ENCODE measurements around the gene TCF12.
A peak's percentile ranks its signal among the peaks of the same experiment; 100 is the strongest.
"Not testable (repeated sequence)": the region's sequence is repeated elsewhere in the genome, so short reads cannot be mapped to it uniquely, and the experiment has no call there.

TCF12 gene

GRCh38 chr15:57146506-57147201 is 228.2 kb downstream of the TCF12 start:
- DNase-seq (ENCODE audit: low read depth) = peak; percentile 45
- no peak overlapping the region; the same call in 1 of the 2 replicates for H3K4me3 ChIP-seq (ENCODE audit: control insufficient read depth, low read depth, low read length)
- TF ChIP-seq CTCF (IDR thresholded peaks at IDR 0.05; ENCODE audit: control insufficient read depth, insufficient read depth, low read depth, low read length, missing control alignments) = peak; percentile 55

GRCh38 chr15:57147621-57148020 is 229.2 kb downstream of the TCF12 start:
- DNase-seq (ENCODE audit: low read depth) = no peak
- TF ChIP-seq CTCF (IDR thresholded peaks at IDR 0.05; ENCODE audit: control insufficient read depth, insufficient read depth, low read depth, low read length, missing control alignments) = no peak
- no peak overlapping the region for H3K4me3 ChIP-seq (ENCODE audit: control insufficient read depth, low read depth, low read length)

- H3K4me3 ChIP-seq (ENCODE audit: control insufficient read depth, low read depth, low read length) = no peak overlapping the region
- no peak for TF ChIP-seq CTCF (IDR thresholded peaks at IDR 0.05; ENCODE audit: control insufficient read depth, insufficient read depth, low read depth, low read length, missing control alignments)
- DNase-seq (ENCODE audit: low read depth) = no peak
Measured at GRCh38 chr15:57148262-57148661, 229.8 kb downstream of the TCF12 start.

DNA sequence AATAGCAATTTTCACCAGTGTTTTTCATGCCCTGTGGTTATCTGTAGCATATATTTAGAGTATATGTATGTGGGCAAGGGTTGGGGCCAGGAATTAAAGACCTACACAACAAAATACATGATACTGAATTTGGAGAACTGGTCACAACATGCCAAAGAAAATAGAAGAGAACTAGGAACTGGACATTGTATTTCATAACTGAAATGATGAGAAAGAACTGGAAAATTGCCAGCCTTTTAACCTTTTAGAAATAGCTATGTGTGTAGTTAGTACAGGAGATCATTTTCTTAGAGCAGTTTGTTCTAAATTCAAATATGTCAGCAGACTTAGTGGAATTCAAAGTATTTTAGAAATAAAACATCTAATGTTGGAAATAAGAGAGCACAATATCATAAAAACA is 230.8 kb downstream of the TCF12 start:
- no peak for DNase-seq (ENCODE audit: low read depth)
- TF ChIP-seq CTCF (IDR thresholded peaks at IDR 0.05; ENCODE audit: control insufficient read depth, insufficient read depth, low read depth, low read length, missing control alignments) = no peak
- no peak overlapping the region for H3K4me3 ChIP-seq (ENCODE audit: control insufficient read depth, low read depth, low read length)

GRCh38 chr15:57150066-57150865 is 231.8 kb downstream of the TCF12 start:
- TF ChIP-seq CTCF (IDR thresholded peaks at IDR 0.05; ENCODE audit: control insufficient read depth, insufficient read depth, low read depth, low read length, missing control alignments) = no peak
- no peak for DNase-seq (ENCODE audit: low read depth)
- no peak overlapping the region for H3K4me3 ChIP-seq (ENCODE audit: control insufficient read depth, low read depth, low read length)

DNA sequence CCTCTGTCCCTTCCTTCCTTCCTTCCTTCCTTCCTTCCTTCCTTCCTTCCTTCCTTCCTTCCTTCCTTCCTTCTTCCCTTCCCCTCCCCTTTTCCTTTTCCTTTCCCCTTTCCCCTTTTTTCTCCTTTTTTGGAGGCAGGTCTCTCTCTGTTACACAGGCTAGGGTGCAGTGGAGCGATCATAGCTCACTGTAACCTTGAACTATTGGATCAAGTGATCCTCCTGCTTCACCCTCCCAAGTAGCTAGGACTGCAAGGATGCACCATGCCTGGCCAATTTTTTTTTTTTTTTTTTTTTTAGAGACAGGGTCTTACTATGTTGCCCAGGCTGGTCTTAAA is 232.4 kb downstream of the TCF12 start:
- not testable (repeated sequence) for DNase-seq (ENCODE audit: low read depth); H3K4me3 ChIP-seq (ENCODE audit: control insufficient read depth, low read depth, low read length)

DNA sequence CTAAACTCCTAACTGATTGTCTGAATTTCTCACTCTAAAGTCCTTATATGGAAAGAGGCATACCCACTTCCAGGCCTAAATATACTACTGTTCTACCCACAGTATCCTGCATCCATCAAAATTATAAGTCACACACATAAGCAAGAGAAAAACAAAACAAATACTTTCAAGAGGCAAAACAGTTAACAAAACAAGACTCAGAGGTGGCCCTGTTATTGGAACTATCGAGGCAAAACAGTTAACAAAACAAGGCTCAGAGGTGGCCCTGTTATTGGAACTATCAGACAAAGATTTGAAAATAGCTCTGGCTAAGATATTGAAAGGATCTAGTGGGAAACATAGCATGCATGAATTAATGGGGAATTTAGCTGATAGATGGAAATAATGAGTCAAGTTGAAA is 233.7 kb downstream of the TCF12 start:
- H3K4me3 ChIP-seq (ENCODE audit: control insufficient read depth, low read depth, low read length) = no peak overlapping the region
- no peak for DNase-seq (ENCODE audit: low read depth)
- no peak for TF ChIP-seq CTCF (IDR thresholded peaks at IDR 0.05; ENCODE audit: control insufficient read depth, insufficient read depth, low read depth, low read length, missing control alignments)

Measured in AG09309 (cell line).